ENCODE data around the gene GZMA. TPM values are rescaled to one million over a fixed set of nuclear protein-coding genes. Genes with fewer than 3 reads are reported as not detected.

Gene GZMA
- 8.8 TPM for total RNA-seq
- long read RNA-seq, partial matches to known transcripts, result 0 of 4 reads
- long read RNA-seq, other reads (novel, unspliced or antisense), result 0 of 4 reads

GRCh38 chr5:55102348-55102747 is at the start of gene GZMA:
TSS of gene GZMA (plus strand) at chr5:55102646. CDS start at chr5:55102683, 37 bp downstream.
- intact Hi-C loops (cut with DNase I), result no loop called here
- DNase-seq, result no peak

GRCh38 chr5:55055183-55055582 is 47.3 kb upstream of the GZMA start:
- no peak for ATAC-seq
- no peaks in the 10 kb centered on the region for H3K9me3 ChIP-seq
- no peaks in the 10 kb centered on the region for H3K4me1 ChIP-seq
- intact Hi-C loops (cut with DNase I), result no loop called here
- H3K27me3 ChIP-seq, result no peaks in the 10 kb centered on the region
- no peak overlapping the region for H3K27ac ChIP-seq
- no peak for DNase-seq
- no peak overlapping the region for H3K4me3 ChIP-seq
- H3K36me3 ChIP-seq, result no peaks in the 10 kb centered on the region
- TF ChIP-seq CTCF (IDR thresholded peaks at IDR 0.05), result no peak

More at GRCh38 chr5:55102348-55102747, at the start of gene GZMA:
- Histone ChIP-seq H3K4me1 (no peaks in the 10 kb centered on the region), H3K27me3 (no peaks in the 10 kb centered on the region), H3K4me3 (peak within 1 kb of the TSS; percentile 19), H3K36me3 (no peaks in the 10 kb centered on the region), H3K27ac (no peak within 1 kb of the TSS), H3K9me3 (no peaks in the 10 kb centered on the region)
- ATAC-seq, result no peak
- TF ChIP-seq CTCF (IDR thresholded peaks at IDR 0.05), result no peak

GRCh38 chr5:55062039-55062779 is 40.2 kb upstream of the GZMA start:
- no peaks in the 10 kb centered on the region for H3K27me3 ChIP-seq
- intact Hi-C loops (cut with DNase I), result no loop called here
- H3K4me1 ChIP-seq, result no peaks in the 10 kb centered on the region
- H3K9me3 ChIP-seq, result no peaks in the 10 kb centered on the region
- no peak overlapping the region for H3K27ac ChIP-seq
- no peak for TF ChIP-seq CTCF (IDR thresholded peaks at IDR 0.05)
- DNase-seq (no peak), ATAC-seq (peak; percentile 33)
- no peak overlapping the region for H3K4me3 ChIP-seq
- H3K36me3 ChIP-seq, result no peaks in the 10 kb centered on the region

- no peak for ATAC-seq
- no peak overlapping the region for H3K27ac ChIP-seq
- H3K4me1 ChIP-seq, result no peaks in the 10 kb centered on the region
Observed at GRCh38 chr5:55063220-55063863, 39.1 kb upstream of the GZMA start.

GRCh38 chr5:55063899-55064298 is 38.5 kb upstream of the GZMA start:
- no peak for DNase-seq
- no peaks in the 10 kb centered on the region for H3K36me3 ChIP-seq
- H3K4me3 ChIP-seq, result no peak overlapping the region
- no peak overlapping the region for H3K27ac ChIP-seq
- intact Hi-C loops (cut with DNase I), result no loop called here
- no peaks in the 10 kb centered on the region for H3K27me3 ChIP-seq
- H3K4me1 ChIP-seq, result no peaks in the 10 kb centered on the region
- H3K9me3 ChIP-seq, result no peaks in the 10 kb centered on the region
- ATAC-seq, result no peak
- no peak for TF ChIP-seq CTCF (IDR thresholded peaks at IDR 0.05)

More at GRCh38 chr5:55063220-55063863, 39.1 kb upstream of the GZMA start:
- no peak for TF ChIP-seq CTCF (IDR thresholded peaks at IDR 0.05)
- no peaks in the 10 kb centered on the region for H3K36me3 ChIP-seq
- no peaks in the 10 kb centered on the region for H3K9me3 ChIP-seq
- no peak for DNase-seq
- no peaks in the 10 kb centered on the region for H3K27me3 ChIP-seq
- H3K4me3 ChIP-seq, result no peak overlapping the region
- intact Hi-C loops (cut with DNase I), result no loop called here

Measured in upper lobe of right lung (tissue), 1 donor.